HCT116 (cell line): ENCODE measurements around the gene BLTP3B. TPM values are rescaled to one million over a fixed set of nuclear protein-coding genes. Genes with fewer than 3 reads are reported as not detected.

Experiments used
- ATAC-seq: fragments of 200-7000 bp; cut with Tn5 transposase; 2 replicates; pipeline ENCODE4 v1.9.1; 2020; ENCODE audit warnings: mild to moderate bottlenecking, moderate library complexity
- BruUV-seq: library from RNA; stranded (reverse); fragments of 400-500 nt; replicated peaks from 2 replicates; lab custom pipeline; 2021; lab: Mats Ljungman, UMichigan
- CTCF ChIA-PET: fragments of 300-600 bp; sonication (Branson Sonifier 250); formaldehyde crosslinking; loops from one replicate; lab custom pipeline; 2021; ENCODE audit warnings: antibody characterized with exemption; lab: Charles Lee
- POLR2A ChIA-PET: fragments of 300-600, 350-600 bp; sonication (Branson Sonifier 250); formaldehyde crosslinking; loops from one replicate; lab custom pipeline; 2021; ENCODE audit warnings: antibody characterized with exemption; lab: Charles Lee
- RAD21 ChIA-PET, 2 experiments: fragments of 300-600 bp; sonication (Branson Sonifier 250); formaldehyde crosslinking; loops; one replicate each; lab custom pipeline; 2023; ENCODE audit warnings: low total read pairs in 2 of 2; ENCODE audit not compliant: uncharacterized antibody in 2 of 2, unreplicated experiment in 2 of 2, low non-redundant PET in 1 of 2; lab: Charles Lee
- DNase-seq: peaks from one replicate; pipeline ENCODE4 v3.0.0-alpha.2; 2010; ENCODE audit warnings: low read depth, low spot score
- H2AFZ ChIP-seq: fragments of 200-600 bp; shearing (Covaris generic), sonication (generic); 2 replicates; pipeline ENCODE4 v1.6.1; 2017; ENCODE audit warnings: low read depth, mixed run types, mixed read lengths, antibody characterized with exemption, low read length; ENCODE audit not compliant: poor library complexity, severe bottlenecking
- H3K27ac ChIP-seq: 2 replicates; pipeline ENCODE4 v1.5.1; 2012; ENCODE audit warnings: low read depth, low read length
- H3K27me3 ChIP-seq: fragments of 200-600 bp; sonication (generic); 2 replicates; pipeline ENCODE4 v1.6.1; 2016; ENCODE audit warnings: mixed run types, low read length, mixed read lengths; ENCODE audit not compliant: insufficient read depth
- H3K36me3 ChIP-seq, 2 experiments: fragments of 200-500 bp in 1 of 2; fragments of 200-600 bp in 1 of 2; sonication (Bioruptor generic) in 1 of 2; sonication (generic) in 1 of 2; 2 replicates each; pipeline versions ENCODE4 v1.5.1 to v1.6.1; 2014 to 2016; ENCODE audit warnings: low read length in 2 of 2, inconsistent platforms in 1 of 2, mixed read lengths in 1 of 2, mixed run types in 1 of 2; ENCODE audit not compliant: insufficient read depth in 2 of 2, control insufficient read depth in 1 of 2
- H3K4me1 ChIP-seq, 2 experiments: fragments of 200-600 bp in 1 of 2; sonication (generic) in 1 of 2; 2 replicates each; pipeline versions ENCODE4 v1.5.1 to v1.6.1; 2012 to 2017; ENCODE audit warnings: low read length in 2 of 2, inconsistent platforms in 1 of 2, mild to moderate bottlenecking in 1 of 2, mixed read lengths in 1 of 2, mixed run types in 1 of 2, moderate library complexity in 1 of 2; ENCODE audit not compliant: insufficient read depth in 2 of 2, control insufficient read depth in 1 of 2
- H3K4me2 ChIP-seq: fragments of 200-600 bp; sonication (generic); 2 replicates; pipeline ENCODE4 v1.6.1; 2017; ENCODE audit warnings: mixed run types, low read length, mixed read lengths
- H3K4me3 ChIP-seq, 2 experiments: fragments of 200-600 bp in 1 of 2; sonication (generic) in 1 of 2; replicated peaks in 1 of 2; 2 replicates each; pipeline ENCODE4 v1.5.1; 2011 to 2016; ENCODE audit warnings: low read length in 2 of 2, control low read depth in 1 of 2, low read depth in 1 of 2, mild to moderate bottlenecking in 1 of 2, mixed read lengths in 1 of 2, mixed run types in 1 of 2
- H3K79me2 ChIP-seq: fragments of 200-600 bp; sonication (generic); 2 replicates; pipeline ENCODE4 v1.6.1; 2017; ENCODE audit warnings: mild to moderate bottlenecking, mixed run types, low read length, moderate library complexity, mixed read lengths; ENCODE audit not compliant: insufficient read depth
- H3K9ac ChIP-seq: fragments of 200-600 bp; sonication (generic); 2 replicates; pipeline ENCODE4 v1.6.1; 2016; ENCODE audit warnings: low read length, mixed read lengths
- H3K9me2 ChIP-seq: fragments of 200-600 bp; sonication (generic), shearing (Covaris generic); 2 replicates; pipeline ENCODE4 v1.6.1; 2017; ENCODE audit warnings: mixed run types, mild to moderate bottlenecking, moderate library complexity; ENCODE audit not compliant: insufficient read depth
- H3K9me3 ChIP-seq, 2 experiments: fragments of 200-500 bp in 1 of 2; fragments of 200-600 bp in 1 of 2; sonication (Bioruptor generic) in 1 of 2; sonication (generic) in 1 of 2; 2 replicates each; pipeline ENCODE4 v1.6.1; 2014 to 2017; ENCODE audit warnings: low read length in 2 of 2, mixed read lengths in 2 of 2, inconsistent platforms in 1 of 2, low read depth in 1 of 2, mild to moderate bottlenecking in 1 of 2, mixed run types in 1 of 2, moderate library complexity in 1 of 2; ENCODE audit not compliant: control insufficient read depth in 1 of 2, insufficient read depth in 1 of 2
- H4K20me1 ChIP-seq: fragments of 200-600 bp; sonication (generic), shearing (Covaris generic); 2 replicates; pipeline ENCODE4 v1.6.1; 2017; ENCODE audit warnings: mixed run types, mild to moderate bottlenecking, moderate library complexity; ENCODE audit not compliant: insufficient read depth
- CBX3 ChIP-seq: IDR thresholded peaks from 2 replicates; pipeline ENCODE4 v1.6.1; 2012; ENCODE audit warnings: low read depth
- CEBPB ChIP-seq: IDR thresholded peaks from 2 replicates; pipeline ENCODE4 v1.6.1; 2012; ENCODE audit warnings: low read depth
- EGR1 ChIP-seq: IDR thresholded peaks from 2 replicates; pipeline ENCODE4 v1.6.1; 2012; ENCODE audit warnings: low read depth
- EZH2 ChIP-seq: fragments of 200-600 bp; sonication (generic); IDR thresholded peaks from 2 replicates; pipeline ENCODE4 v1.6.1; 2017; ENCODE audit warnings: antibody characterized with exemption, mixed run types
- FOSL1 ChIP-seq: IDR thresholded peaks from 2 replicates; pipeline ENCODE4 v1.6.1; 2012; ENCODE audit warnings: low read depth
- POLR2A ChIP-seq: IDR thresholded peaks from 2 replicates; pipeline ENCODE4 v1.7.0; 2011; ENCODE audit warnings: borderline replicate concordance; ENCODE audit not compliant: insufficient read depth, insufficient read length; ENCODE audit errors: extremely low read depth
- POLR2AphosphoS5 ChIP-seq: IDR thresholded peaks from 2 replicates; pipeline ENCODE4 v1.6.1; 2011; ENCODE audit warnings: mild to moderate bottlenecking, low read depth, low read length, moderate library complexity
- REST ChIP-seq: IDR thresholded peaks from 2 replicates; pipeline ENCODE4 v1.6.1; 2012; ENCODE audit warnings: low read depth
- SP1 ChIP-seq: IDR thresholded peaks from 2 replicates; pipeline ENCODE4 v1.6.1; 2012; ENCODE audit warnings: low read depth
- ZBTB33 ChIP-seq: IDR thresholded peaks from 2 replicates; pipeline ENCODE4 v1.6.1; 2011; ENCODE audit warnings: mild to moderate bottlenecking, low read length, moderate library complexity; ENCODE audit not compliant: insufficient replicate concordance; ENCODE audit errors: extremely low read depth
- ZFX ChIP-seq: fragments of 450-650 bp; IDR thresholded peaks from 2 replicates; pipeline ENCODE4 v1.6.1; 2017
- ZNF274 ChIP-seq: fragments of 200-500 bp; sonication (Bioruptor generic); IDR thresholded peaks from 2 replicates; pipeline ENCODE4 v1.6.1; 2014; ENCODE audit warnings: mild to moderate bottlenecking, low read depth, low read length, inconsistent platforms
- intact Hi-C: fragments of 100-400 bp; cut with micrococcal nuclease; formaldehyde crosslinking; loops from 2 replicates; pipeline ENCODE4 v1.10.0; 2022
- total RNA-seq: library from RNA; stranded (reverse); gene quantifications from one replicate; pipeline ENCODE4 v1.2.1, GENCODE V29; 2021; ENCODE audit not compliant: unreplicated experiment

The BLTP3B gene
- total RNA-seq, 1 experiment from 2014 or later, result 24.5 TPM

- TF ChIP-seq REST (no peak), EZH2 (no peak), ZNF274 (no peak), ZFX (no peak)
- TF ChIP-seq, all 23 proteins: peak for 0
Observed at GRCh38 chr12:100170313-100170858, 27.7 kb upstream of the BLTP3B start (continued).

- CTCF ChIA-PET, result no interaction called here
- no peaks in the 10 kb centered on the region for H3K9me3 ChIP-seq
- H3K27me3 ChIP-seq, result no peaks in the 10 kb centered on the region
- H2AFZ ChIP-seq, result no peak overlapping the region
- H3K4me1 ChIP-seq, result peaks cover 0 to 1% of the 10 kb centered on the region in 2 experiments; a peak in 2 of 4 replicates
- POLR2A ChIA-PET, result no interaction called here
- TF ChIP-seq SP1 (no peak), POLR2AphosphoS5 (no peak), ZBTB33 (no peak), POLR2A (no peak), EGR1 (no peak), CBX3 (no peak), FOSL1 (no peak), ZFX (no peak), CEBPB (no peak)
- ATAC-seq, result no peak
- no peaks in the 10 kb centered on the region for H3K36me3 ChIP-seq
- H3K79me2 ChIP-seq, result no peaks in the 10 kb centered on the region
- intact Hi-C loops, result no loop called here
- no TSS peak for BruUV-seq
- RAD21 ChIA-PET, result interaction anchor here in 1 of 2 experiments (0.7 kb wide), 1 partner anchor 15 kb away, joined by 3 read pairs; no protein-coding TSS in a partner anchor
- H3K9ac ChIP-seq, result no peak overlapping the region
- no peak overlapping the region for H3K4me3 ChIP-seq
- H3K27ac ChIP-seq, result no peak overlapping the region
- no peaks in the 10 kb centered on the region for H4K20me1 ChIP-seq
- no peaks in the 10 kb centered on the region for H3K9me2 ChIP-seq
- no peak overlapping the region for H3K4me2 ChIP-seq
- DNase-seq, result no peak
Observed at GRCh38 chr12:100169345-100169744, 26.7 kb upstream of the BLTP3B start.
